RWPE2 (cell line): ENCODE measurements around the gene GNS.
A peak's percentile ranks its signal among the peaks of the same experiment; 100 is the strongest.

ENCODE experiments used
- ATAC-seq: fragments of 200-7000 bp; cut with Tn5 transposase; 3 replicates; pipeline ENCODE4 v1.9.1; 2021; ENCODE audit warnings: low read depth
- DNase-seq: peaks from one replicate; pipeline ENCODE4 v3.0.0-alpha.2; 2020; ENCODE audit warnings: low spot score
- H3K27ac ChIP-seq: fragments of 450-650 bp; 2 replicates; pipeline ENCODE4 v1.5.1; 2017; ENCODE audit warnings: mild to moderate bottlenecking; ENCODE audit not compliant: poor library complexity, severe bottlenecking
- H3K27me3 ChIP-seq: fragments of 250-450 bp; sonication (Bioruptor Pico); 2 replicates; pipeline ENCODE4 v1.5.1; 2021; ENCODE audit warnings: mild to moderate bottlenecking, moderate library complexity; ENCODE audit not compliant: insufficient read depth, poor library complexity, severe bottlenecking
- H3K36me3 ChIP-seq: fragments of 250-450 bp; sonication (Bioruptor Pico); 2 replicates; pipeline ENCODE4 v1.5.1; 2020; ENCODE audit warnings: low read depth, mild to moderate bottlenecking, moderate library complexity
- H3K4me1 ChIP-seq: fragments of 250-450 bp; sonication (Bioruptor Pico); 2 replicates; pipeline ENCODE4 v1.5.1; 2021; ENCODE audit warnings: mild to moderate bottlenecking, moderate library complexity; ENCODE audit not compliant: insufficient read depth, poor library complexity, severe bottlenecking
- H3K4me3 ChIP-seq: fragments of 250-450 bp; sonication (Bioruptor Pico); 2 replicates; pipeline ENCODE4 v1.5.1; 2021; ENCODE audit warnings: mild to moderate bottlenecking, moderate library complexity; ENCODE audit not compliant: severe bottlenecking
- H3K9me3 ChIP-seq: fragments of 250-450 bp; sonication (Bioruptor Pico); 2 replicates; pipeline ENCODE4 v1.5.1; 2021; ENCODE audit warnings: mild to moderate bottlenecking, moderate library complexity; ENCODE audit not compliant: severe bottlenecking
- TF ChIP-seq, protein P1 (sequence below): fragments of 450-650 bp; IDR thresholded peaks from one replicate; pipeline ENCODE4 v1.5.1; 2017; ENCODE audit warnings: mild to moderate bottlenecking, moderate library complexity; ENCODE audit not compliant: poor library complexity, severe bottlenecking

GNS gene

DNA sequence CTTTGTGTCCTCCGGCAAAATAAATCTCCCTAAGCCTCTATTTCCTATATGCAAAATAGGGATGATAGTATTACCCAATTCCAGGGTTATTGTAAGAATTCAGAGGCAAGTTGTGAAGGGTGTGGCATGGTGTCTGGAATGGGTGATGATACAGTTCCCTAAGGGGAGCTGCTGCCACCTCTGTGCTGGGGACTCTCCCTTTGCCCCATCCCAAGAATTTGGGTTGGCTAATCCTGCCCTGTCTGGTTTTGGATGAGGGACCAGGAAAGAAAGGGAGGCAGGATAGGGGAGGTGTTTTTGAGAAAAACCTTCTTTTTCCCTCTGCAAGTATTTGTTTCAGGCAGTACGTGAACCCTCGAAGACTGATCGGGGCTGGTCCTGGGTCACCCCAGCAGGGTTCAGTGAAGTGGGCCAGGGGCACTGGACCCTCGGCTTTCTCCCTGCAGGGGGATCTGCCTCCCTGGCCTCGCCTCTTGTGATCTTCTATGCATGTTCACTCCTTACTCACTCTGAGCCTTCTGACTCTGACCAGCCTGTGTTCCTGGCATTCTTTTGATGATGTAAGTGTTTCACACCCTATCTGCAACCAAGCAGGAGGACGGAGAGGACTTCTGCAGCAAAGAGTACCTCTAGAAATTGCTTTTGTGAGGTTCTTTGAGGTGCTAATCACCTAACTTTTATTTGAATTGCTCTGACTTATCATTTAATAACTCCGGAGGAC is 88.1 kb downstream of the GNS start:
- Histone ChIP-seq H3K4me1 (peaks cover 53% of the 10 kb centered on the region), H3K27me3 (no peaks in the 10 kb centered on the region), H3K4me3 (no peak overlapping the region), H3K27ac (peak overlapping the region; percentile 95), H3K36me3 (no peaks in the 10 kb centered on the region), H3K9me3 (no peaks in the 10 kb centered on the region)
- ATAC-seq (peak; percentile 89), DNase-seq (no peak)
- TF ChIP-seq, protein P1, sequence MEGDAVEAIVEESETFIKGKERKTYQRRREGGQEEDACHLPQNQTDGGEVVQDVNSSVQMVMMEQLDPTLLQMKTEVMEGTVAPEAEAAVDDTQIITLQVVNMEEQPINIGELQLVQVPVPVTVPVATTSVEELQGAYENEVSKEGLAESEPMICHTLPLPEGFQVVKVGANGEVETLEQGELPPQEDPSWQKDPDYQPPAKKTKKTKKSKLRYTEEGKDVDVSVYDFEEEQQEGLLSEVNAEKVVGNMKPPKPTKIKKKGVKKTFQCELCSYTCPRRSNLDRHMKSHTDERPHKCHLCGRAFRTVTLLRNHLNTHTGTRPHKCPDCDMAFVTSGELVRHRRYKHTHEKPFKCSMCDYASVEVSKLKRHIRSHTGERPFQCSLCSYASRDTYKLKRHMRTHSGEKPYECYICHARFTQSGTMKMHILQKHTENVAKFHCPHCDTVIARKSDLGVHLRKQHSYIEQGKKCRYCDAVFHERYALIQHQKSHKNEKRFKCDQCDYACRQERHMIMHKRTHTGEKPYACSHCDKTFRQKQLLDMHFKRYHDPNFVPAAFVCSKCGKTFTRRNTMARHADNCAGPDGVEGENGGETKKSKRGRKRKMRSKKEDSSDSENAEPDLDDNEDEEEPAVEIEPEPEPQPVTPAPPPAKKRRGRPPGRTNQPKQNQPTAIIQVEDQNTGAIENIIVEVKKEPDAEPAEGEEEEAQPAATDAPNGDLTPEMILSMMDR, result no peak

DNA sequence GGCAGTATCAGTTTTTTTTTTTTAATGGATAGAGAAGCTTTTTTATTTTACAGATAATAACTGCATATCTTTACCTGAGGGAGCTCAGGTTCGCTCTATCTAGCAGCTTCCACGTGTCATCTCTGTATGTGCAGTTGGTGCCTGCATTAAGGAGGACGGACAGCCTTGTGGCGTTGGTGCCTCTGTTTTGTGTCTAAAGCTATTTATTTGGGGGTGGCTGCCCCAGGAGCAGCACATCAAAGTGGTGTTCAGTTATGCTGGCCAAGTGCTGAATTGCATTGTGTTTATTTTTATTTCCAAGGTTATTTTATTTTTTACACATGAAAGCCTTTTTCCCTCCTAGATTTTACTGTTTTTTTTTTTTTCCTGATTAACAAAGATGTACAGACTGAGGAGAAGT is 89.2 kb downstream of the GNS start:
- TF ChIP-seq, protein P1, result no peak
- no peaks in the 10 kb centered on the region for H3K27me3 ChIP-seq
- H3K4me1 ChIP-seq, result peaks cover 55% of the 10 kb centered on the region
- DNase-seq, result no peak
- H3K9me3 ChIP-seq, result no peaks in the 10 kb centered on the region
- no peak overlapping the region for H3K4me3 ChIP-seq
- no peak for ATAC-seq
- H3K36me3 ChIP-seq, result no peaks in the 10 kb centered on the region
- peak overlapping the region; percentile 95 for H3K27ac ChIP-seq

DNA sequence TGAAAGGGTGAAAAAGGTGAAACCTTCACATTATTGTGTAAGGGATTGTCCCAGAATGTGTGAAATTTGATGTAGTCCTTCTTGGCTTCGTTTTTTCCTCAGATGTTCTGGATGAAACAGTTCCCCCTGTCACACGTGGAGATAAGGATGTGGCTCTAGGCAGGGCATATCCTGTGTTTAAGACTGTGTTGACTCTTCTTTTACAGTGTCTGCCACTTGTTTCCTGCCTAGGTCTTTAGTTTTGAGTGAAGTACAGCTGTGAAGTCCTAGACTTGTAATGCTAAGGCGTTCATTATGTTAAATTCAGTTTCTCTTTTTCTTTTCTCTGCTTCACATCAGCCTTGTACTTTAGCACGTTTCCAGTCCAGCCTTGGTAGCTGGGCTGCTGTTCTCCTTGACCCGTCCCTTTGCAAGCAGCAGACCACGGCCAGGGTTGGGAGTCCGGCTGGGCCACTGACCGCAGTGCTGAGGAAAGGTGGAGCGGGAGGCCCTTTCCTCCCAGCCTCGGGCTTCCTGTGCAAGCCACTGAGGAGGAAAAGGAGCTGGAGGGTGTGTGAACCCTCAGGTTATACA is 89.8 kb downstream of the GNS start:
- Histone ChIP-seq H3K27ac (peak overlapping the region; percentile 95), H3K4me3 (no peak overlapping the region), H3K27me3 (no peaks in the 10 kb centered on the region), H3K4me1 (peaks cover 58% of the 10 kb centered on the region), H3K36me3 (no peaks in the 10 kb centered on the region), H3K9me3 (no peaks in the 10 kb centered on the region)
- TF ChIP-seq, protein P1, result no peak
- ATAC-seq, result no peak
- no peak for DNase-seq

DNA sequence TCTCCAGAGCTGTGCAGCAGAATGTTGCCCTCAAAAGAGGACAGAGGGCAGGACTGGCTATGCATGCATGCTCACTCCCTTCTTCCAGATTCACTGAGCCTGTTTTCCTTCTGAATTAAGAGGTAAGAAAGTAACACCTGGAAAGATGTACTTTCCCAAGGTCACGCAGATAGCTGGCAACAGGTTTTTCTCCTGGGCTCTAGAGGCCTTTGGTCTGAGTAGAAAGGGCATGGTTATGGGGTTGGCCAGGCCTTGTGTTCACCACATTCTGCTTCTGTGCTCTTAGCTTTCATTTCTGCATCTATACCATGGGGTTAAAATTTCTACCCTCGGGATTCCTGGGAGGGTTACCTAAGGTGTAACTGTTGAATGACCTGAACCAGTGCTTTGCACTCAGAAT is 91.4 kb downstream of the GNS start:
- Histone ChIP-seq H3K4me3 (no peak overlapping the region), H3K27me3 (no peaks in the 10 kb centered on the region), H3K9me3 (no peaks in the 10 kb centered on the region), H3K36me3 (no peaks in the 10 kb centered on the region), H3K27ac (no peak overlapping the region), H3K4me1 (peaks cover 55% of the 10 kb centered on the region)
- TF ChIP-seq, protein P1, result no peak
- no peak for ATAC-seq
- DNase-seq, result no peak
